ENCODE results near the gene MAT1A. TPM values are rescaled to one million over a fixed set of nuclear protein-coding genes. Genes with fewer than 3 reads are reported as not detected.

Gene MAT1A
- total and polyA plus RNA-seq, 7 experiments from 2014 or later: not detected

GRCh38 chr10:80321183-80321582, 31.7 kb upstream of the MAT1A start:
- ChIA-PET POLR2A (no interaction called here), CTCF (no interaction called here)
- H3K27ac Mint-ChIP-seq: no peak overlapping the region
- H3K4me3 Mint-ChIP-seq: no peak overlapping the region
- H3K27me3 Mint-ChIP-seq: peaks cover 4 to 17% (median 6%) of the 10 kb centered on the region in 5 donors
- H3K36me3 Mint-ChIP-seq: no peaks in the 10 kb centered on the region
- DNase-seq (no peak), ATAC-seq (no peak)
- H3K9me3 Mint-ChIP-seq: no peaks in the 10 kb centered on the region
- Histone ChIP-seq H3K4me3 (ENCODE audit: low read length) (no peak overlapping the region), H3K36me3 (ENCODE audit: control insufficient read depth in 2 of 3, insufficient read depth in 3 of 3, low read length in 3 of 3) (no peaks in the 10 kb centered on the region), H3K27me3 (ENCODE audit: control insufficient read depth in 2 of 2, insufficient read depth in 2 of 2, low read length in 2 of 2) (no peaks in the 10 kb centered on the region), H3K9me3 (ENCODE audit: control insufficient read depth in 2 of 3, low read length in 3 of 3) (no peaks in the 10 kb centered on the region), H3K27ac (ENCODE audit: low read depth, low read length) (no peak overlapping the region), H3K4me1 (ENCODE audit: control insufficient read depth in 2 of 2, insufficient read depth in 2 of 2, low read length in 2 of 2) (no peaks in the 10 kb centered on the region)
- intact Hi-C loops (cut with micrococcal nuclease): no loop called here
- H3K4me1 Mint-ChIP-seq: no peaks in the 10 kb centered on the region

GRCh38 chr10:80320377-80320776, 30.9 kb upstream of the MAT1A start:
- Mint-ChIP-seq H3K4me1 (no peaks in the 10 kb centered on the region), H3K9me3 (no peaks in the 10 kb centered on the region), H3K36me3 (no peaks in the 10 kb centered on the region), H3K27me3 (peaks cover 4 to 17% (median 6%) of the 10 kb centered on the region in 5 donors), H3K4me3 (peak overlapping the region in 1 of 10 donors; percentile 71), H3K27ac (no peak overlapping the region)
- H3K36me3 ChIP-seq (ENCODE audit: control insufficient read depth in 2 of 3, insufficient read depth in 3 of 3, low read length in 3 of 3): no peaks in the 10 kb centered on the region
- intact Hi-C loops (cut with micrococcal nuclease): no loop called here
- no peak overlapping the region for H3K4me3 ChIP-seq (ENCODE audit: low read length)
- H3K27me3 ChIP-seq (ENCODE audit: control insufficient read depth in 2 of 2, insufficient read depth in 2 of 2, low read length in 2 of 2): no peaks in the 10 kb centered on the region
- DNase-seq (no peak), ATAC-seq (no peak)
- H3K27ac ChIP-seq (ENCODE audit: low read depth, low read length): no peak overlapping the region
- no peaks in the 10 kb centered on the region for H3K9me3 ChIP-seq (ENCODE audit: control insufficient read depth in 2 of 3, low read length in 3 of 3)
- CTCF ChIA-PET: no interaction called here
- no peaks in the 10 kb centered on the region for H3K4me1 ChIP-seq (ENCODE audit: control insufficient read depth in 2 of 2, insufficient read depth in 2 of 2, low read length in 2 of 2)
- POLR2A ChIA-PET: no interaction called here

GRCh38 chr10:80319725-80320290, 30.4 kb upstream of the MAT1A start:
- no peaks in the 10 kb centered on the region for H3K36me3 Mint-ChIP-seq
- H3K36me3 ChIP-seq (ENCODE audit: control insufficient read depth in 2 of 3, insufficient read depth in 3 of 3, low read length in 3 of 3): no peaks in the 10 kb centered on the region
- ChIA-PET CTCF (no interaction called here), POLR2A (no interaction called here)
- no peaks in the 10 kb centered on the region for H3K9me3 ChIP-seq (ENCODE audit: control insufficient read depth in 2 of 3, low read length in 3 of 3)
- H3K4me1 ChIP-seq (ENCODE audit: control insufficient read depth in 2 of 2, insufficient read depth in 2 of 2, low read length in 2 of 2): no peaks in the 10 kb centered on the region
- H3K27me3 Mint-ChIP-seq: peaks cover 4 to 17% (median 6%) of the 10 kb centered on the region in 5 donors
- H3K9me3 Mint-ChIP-seq: no peaks in the 10 kb centered on the region
- H3K27ac ChIP-seq (ENCODE audit: low read depth, low read length): no peak overlapping the region
- no peaks in the 10 kb centered on the region for H3K4me1 Mint-ChIP-seq
- no peaks in the 10 kb centered on the region for H3K27me3 ChIP-seq (ENCODE audit: control insufficient read depth in 2 of 2, insufficient read depth in 2 of 2, low read length in 2 of 2)
- intact Hi-C loops (cut with micrococcal nuclease): no loop called here
- DNase-seq: no peak
- H3K27ac Mint-ChIP-seq: no peak overlapping the region
- H3K4me3 ChIP-seq (ENCODE audit: low read length): no peak overlapping the region
- no peak overlapping the region for H3K4me3 Mint-ChIP-seq
- ATAC-seq: no peak

GRCh38 chr10:80319318-80319717, 29.9 kb upstream of the MAT1A start:
- H3K27ac Mint-ChIP-seq: no peak overlapping the region
- no peaks in the 10 kb centered on the region for H3K4me1 Mint-ChIP-seq
- intact Hi-C loops (cut with micrococcal nuclease): no loop called here

GRCh38 chr10:80318742-80319141, 29.3 kb upstream of the MAT1A start:
- Mint-ChIP-seq H3K9me3 (no peaks in the 10 kb centered on the region), H3K4me1 (no peaks in the 10 kb centered on the region), H3K4me3 (no peak overlapping the region), H3K36me3 (no peaks in the 10 kb centered on the region), H3K27me3 (peaks cover 4 to 17% (median 6%) of the 10 kb centered on the region in 5 donors), H3K27ac (no peak overlapping the region)
- Histone ChIP-seq H3K36me3 (ENCODE audit: control insufficient read depth in 2 of 3, insufficient read depth in 3 of 3, low read length in 3 of 3) (no peaks in the 10 kb centered on the region), H3K9me3 (ENCODE audit: control insufficient read depth in 2 of 3, low read length in 3 of 3) (no peaks in the 10 kb centered on the region), H3K27me3 (ENCODE audit: control insufficient read depth in 2 of 2, insufficient read depth in 2 of 2, low read length in 2 of 2) (no peaks in the 10 kb centered on the region), H3K4me1 (ENCODE audit: control insufficient read depth in 2 of 2, insufficient read depth in 2 of 2, low read length in 2 of 2) (no peaks in the 10 kb centered on the region), H3K27ac (ENCODE audit: low read depth, low read length) (no peak overlapping the region), H3K4me3 (ENCODE audit: low read length) (no peak overlapping the region)
- ChIA-PET POLR2A (no interaction called here), CTCF (no interaction called here)
- DNase-seq: no peak
- intact Hi-C loops (cut with micrococcal nuclease): no loop called here
- ATAC-seq: no peak

More at GRCh38 chr10:80319318-80319717, 29.9 kb upstream of the MAT1A start:
- ATAC-seq (no peak), DNase-seq (no peak)
- CTCF ChIA-PET: no interaction called here
- POLR2A ChIA-PET: no interaction called here
- Histone ChIP-seq H3K27me3 (ENCODE audit: control insufficient read depth in 2 of 2, insufficient read depth in 2 of 2, low read length in 2 of 2) (no peaks in the 10 kb centered on the region), H3K4me3 (ENCODE audit: low read length) (no peak overlapping the region), H3K27ac (ENCODE audit: low read depth, low read length) (no peak overlapping the region), H3K4me1 (ENCODE audit: control insufficient read depth in 2 of 2, insufficient read depth in 2 of 2, low read length in 2 of 2) (no peaks in the 10 kb centered on the region), H3K9me3 (ENCODE audit: control insufficient read depth in 2 of 3, low read length in 3 of 3) (no peaks in the 10 kb centered on the region), H3K36me3 (ENCODE audit: control insufficient read depth in 2 of 3, insufficient read depth in 3 of 3, low read length in 3 of 3) (no peaks in the 10 kb centered on the region)
- Mint-ChIP-seq H3K27me3 (peaks cover 4 to 17% (median 6%) of the 10 kb centered on the region in 5 donors), H3K9me3 (no peaks in the 10 kb centered on the region), H3K4me3 (no peak overlapping the region), H3K36me3 (no peaks in the 10 kb centered on the region)

GRCh38 chr10:80315391-80315790, 25.9 kb upstream of the MAT1A start:
- DNase-seq (no peak), ATAC-seq (no peak)
- ChIA-PET CTCF (no interaction called here), POLR2A (no interaction called here)
- Histone ChIP-seq H3K4me1 (ENCODE audit: control insufficient read depth in 2 of 2, insufficient read depth in 2 of 2, low read length in 2 of 2) (no peaks in the 10 kb centered on the region), H3K27me3 (ENCODE audit: control insufficient read depth in 2 of 2, insufficient read depth in 2 of 2, low read length in 2 of 2) (no peaks in the 10 kb centered on the region), H3K4me3 (ENCODE audit: low read length) (no peak overlapping the region), H3K27ac (ENCODE audit: low read depth, low read length) (no peak overlapping the region), H3K9me3 (ENCODE audit: control insufficient read depth in 2 of 3, low read length in 3 of 3) (no peaks in the 10 kb centered on the region), H3K36me3 (ENCODE audit: control insufficient read depth in 2 of 3, insufficient read depth in 3 of 3, low read length in 3 of 3) (no peaks in the 10 kb centered on the region)
- Mint-ChIP-seq H3K36me3 (no peaks in the 10 kb centered on the region), H3K27ac (no peak overlapping the region), H3K27me3 (peaks cover 4 to 17% (median 6%) of the 10 kb centered on the region in 5 donors), H3K4me3 (no peak overlapping the region), H3K9me3 (peaks cover 0 to 4% (median 0%) of the 10 kb centered on the region in 11 donors), H3K4me1 (no peaks in the 10 kb centered on the region)
- intact Hi-C loops (cut with micrococcal nuclease): no loop called here

- H3K27ac Mint-ChIP-seq: no peak overlapping the region
- no peak overlapping the region for H3K4me3 ChIP-seq (ENCODE audit: low read length)
- no peak for DNase-seq
- peaks cover 0 to 8% (median 0%) of the 10 kb centered on the region in 11 donors for H3K9me3 Mint-ChIP-seq
- intact Hi-C loops (cut with micrococcal nuclease): no loop called here
- no peaks in the 10 kb centered on the region for H3K9me3 ChIP-seq (ENCODE audit: control insufficient read depth in 2 of 3, low read length in 3 of 3)
- CTCF ChIA-PET: no interaction called here
- POLR2A ChIA-PET: no interaction called here
- H3K36me3 ChIP-seq (ENCODE audit: control insufficient read depth in 2 of 3, insufficient read depth in 3 of 3, low read length in 3 of 3): no peaks in the 10 kb centered on the region
- no peaks in the 10 kb centered on the region for H3K4me1 Mint-ChIP-seq
- no peak for ATAC-seq
- no peak overlapping the region for H3K4me3 Mint-ChIP-seq
- H3K4me1 ChIP-seq (ENCODE audit: control insufficient read depth in 2 of 2, insufficient read depth in 2 of 2, low read length in 2 of 2): no peaks in the 10 kb centered on the region
- H3K36me3 Mint-ChIP-seq: no peaks in the 10 kb centered on the region
- no peaks in the 10 kb centered on the region for H3K27me3 ChIP-seq (ENCODE audit: control insufficient read depth in 2 of 2, insufficient read depth in 2 of 2, low read length in 2 of 2)
- H3K27me3 Mint-ChIP-seq: peaks cover 0 to 8% (median 2%) of the 10 kb centered on the region in 5 donors
- H3K27ac ChIP-seq (ENCODE audit: low read depth, low read length): no peak overlapping the region
These were observed 24.1 kb upstream of the MAT1A start for GRCh38 chr10:80313523-80313922.
